Sigmoid colon (tissue), 4 donors: Measurements from ENCODE around the gene ARID5A.
"Not testable (repeated sequence)": the region's sequence is repeated elsewhere in the genome, so short reads cannot be mapped to it uniquely, and the experiment has no call there.

Experiments
- EP300 ChIP-seq, 4 donors: sonication (generic); formaldehyde crosslinking; IDR thresholded peaks; one replicate each; pipeline ENCODE4 v1.6.1; 2017; ENCODE audit warnings: antibody characterized with exemption in 4 of 4
- POLR2A ChIP-seq, 2 donors: fragments of 450-650 bp; IDR thresholded peaks; one replicate each; pipeline ENCODE4 v1.6.1; 2016; ENCODE audit warnings: antibody characterized with exemption in 2 of 2, mild to moderate bottlenecking in 2 of 2, moderate library complexity in 2 of 2
- POLR2AphosphoS5 ChIP-seq, 4 donors: sonication (generic); formaldehyde crosslinking; IDR thresholded peaks; one replicate each; pipeline ENCODE4 v1.6.1; 2017; ENCODE audit warnings: antibody characterized with exemption in 4 of 4
- TF ChIP-seq, protein P1 (sequence below), 4 experiments: fragments of 450-650 bp in 3 of 4; fragments of 200-600 bp in 1 of 4; IDR thresholded peaks; one replicate each; pipeline ENCODE4 v1.5.1; 2016 to 2019; ENCODE audit warnings: antibody characterized with exemption in 4 of 4, mild to moderate bottlenecking in 3 of 4, moderate library complexity in 2 of 4

- TF ChIP-seq POLR2AphosphoS5, POLR2A, EP300 (IDR thresholded peaks at IDR 0.05): not testable (repeated sequence)
- TF ChIP-seq, protein P1, sequence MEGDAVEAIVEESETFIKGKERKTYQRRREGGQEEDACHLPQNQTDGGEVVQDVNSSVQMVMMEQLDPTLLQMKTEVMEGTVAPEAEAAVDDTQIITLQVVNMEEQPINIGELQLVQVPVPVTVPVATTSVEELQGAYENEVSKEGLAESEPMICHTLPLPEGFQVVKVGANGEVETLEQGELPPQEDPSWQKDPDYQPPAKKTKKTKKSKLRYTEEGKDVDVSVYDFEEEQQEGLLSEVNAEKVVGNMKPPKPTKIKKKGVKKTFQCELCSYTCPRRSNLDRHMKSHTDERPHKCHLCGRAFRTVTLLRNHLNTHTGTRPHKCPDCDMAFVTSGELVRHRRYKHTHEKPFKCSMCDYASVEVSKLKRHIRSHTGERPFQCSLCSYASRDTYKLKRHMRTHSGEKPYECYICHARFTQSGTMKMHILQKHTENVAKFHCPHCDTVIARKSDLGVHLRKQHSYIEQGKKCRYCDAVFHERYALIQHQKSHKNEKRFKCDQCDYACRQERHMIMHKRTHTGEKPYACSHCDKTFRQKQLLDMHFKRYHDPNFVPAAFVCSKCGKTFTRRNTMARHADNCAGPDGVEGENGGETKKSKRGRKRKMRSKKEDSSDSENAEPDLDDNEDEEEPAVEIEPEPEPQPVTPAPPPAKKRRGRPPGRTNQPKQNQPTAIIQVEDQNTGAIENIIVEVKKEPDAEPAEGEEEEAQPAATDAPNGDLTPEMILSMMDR (IDR thresholded peaks at IDR 0.05), result not testable (repeated sequence)
These were observed 37.9 kb upstream of the ARID5A start for GRCh38 chr2:96498611-96499010.
